Occipital lobe (tissue), 2 donors: ENCODE data around the gene ZNF143. TPM values are rescaled to one million over a fixed set of nuclear protein-coding genes. Genes with fewer than 3 reads are reported as not detected.
A peak's percentile ranks its signal among the peaks of the same experiment; 100 is the strongest.
"Not testable (repeated sequence)": the region's sequence is repeated elsewhere in the genome, so short reads cannot be mapped to it uniquely, and the experiment has no call there.

Source experiments
- DNase-seq: peaks from one replicate; lab custom pipeline; 2025; lab: John Stamatoyannopoulos, UW
- total RNA-seq: library from RNA; depleted of rRNA; stranded (reverse); fragments of >200 nt; gene quantifications from one replicate; pipeline ENCODE4 v1.2.3, GENCODE V29; 2014

Gene ZNF143
- total RNA-seq, 1 donor from 2014 or later: 33.5 TPM

DNA sequence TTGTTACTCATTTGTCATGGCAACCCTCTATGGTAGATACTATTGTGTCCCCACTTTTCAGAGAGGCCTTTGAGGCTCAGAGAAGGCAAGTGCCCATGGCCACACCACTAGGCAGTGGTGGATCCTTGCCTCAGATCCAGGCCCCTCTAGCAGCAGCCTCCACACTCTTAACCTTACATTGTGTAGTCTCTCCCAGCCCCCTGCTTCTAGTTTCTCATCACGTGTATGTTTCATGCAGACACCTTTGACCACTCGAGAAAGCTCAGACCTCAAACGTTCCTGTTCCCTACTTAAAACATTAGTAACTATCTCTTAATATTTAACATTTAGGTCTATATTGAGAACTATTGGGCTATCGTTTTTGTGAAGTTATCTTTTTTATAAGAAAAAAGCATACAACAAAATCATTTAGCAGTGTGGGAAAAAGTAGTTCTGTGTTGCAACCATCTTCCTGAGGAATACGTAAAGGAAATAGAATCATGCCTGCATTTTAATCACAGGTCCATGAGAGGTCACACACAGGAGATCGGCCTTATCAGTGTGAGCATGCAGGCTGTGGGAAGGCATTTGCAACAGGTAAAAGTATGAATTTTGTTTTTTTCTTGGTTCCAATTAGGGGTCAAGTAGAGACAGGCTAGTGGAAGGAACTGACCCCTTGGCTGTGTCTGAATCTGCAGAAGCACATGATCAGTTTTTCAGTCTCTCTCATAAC lies 35.1 kb downstream of the ZNF143 start:
- no peak for DNase-seq

DNA sequence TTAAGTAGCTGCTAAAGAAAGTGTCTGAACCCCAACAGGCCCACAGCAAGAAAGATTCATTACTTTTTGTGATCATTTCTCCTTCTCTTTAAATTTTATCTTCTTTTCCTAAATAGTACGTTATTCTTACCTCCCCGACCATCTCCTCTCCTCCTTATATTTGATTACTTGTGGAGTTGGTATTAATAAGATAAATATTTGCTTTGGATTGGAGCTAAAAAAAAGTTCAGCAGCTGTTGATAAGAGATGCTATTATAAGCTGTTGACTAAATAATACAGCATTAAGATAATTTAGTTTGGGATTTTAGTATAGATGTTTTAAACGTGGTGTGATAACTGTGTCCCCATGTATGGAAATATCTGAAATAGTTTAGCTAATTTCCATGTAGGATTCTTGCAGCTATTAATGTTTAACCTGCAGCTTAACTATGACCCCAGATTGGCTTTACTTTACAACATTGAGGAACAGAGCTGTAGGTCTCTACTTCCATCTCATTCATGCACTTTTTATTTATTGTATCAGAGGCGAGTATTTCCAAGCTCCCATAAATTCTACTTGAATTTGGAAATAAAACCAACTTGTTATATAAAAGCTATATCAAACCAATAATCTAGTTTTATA lies 37.8 kb downstream of the ZNF143 start:
- no peak for DNase-seq

DNA sequence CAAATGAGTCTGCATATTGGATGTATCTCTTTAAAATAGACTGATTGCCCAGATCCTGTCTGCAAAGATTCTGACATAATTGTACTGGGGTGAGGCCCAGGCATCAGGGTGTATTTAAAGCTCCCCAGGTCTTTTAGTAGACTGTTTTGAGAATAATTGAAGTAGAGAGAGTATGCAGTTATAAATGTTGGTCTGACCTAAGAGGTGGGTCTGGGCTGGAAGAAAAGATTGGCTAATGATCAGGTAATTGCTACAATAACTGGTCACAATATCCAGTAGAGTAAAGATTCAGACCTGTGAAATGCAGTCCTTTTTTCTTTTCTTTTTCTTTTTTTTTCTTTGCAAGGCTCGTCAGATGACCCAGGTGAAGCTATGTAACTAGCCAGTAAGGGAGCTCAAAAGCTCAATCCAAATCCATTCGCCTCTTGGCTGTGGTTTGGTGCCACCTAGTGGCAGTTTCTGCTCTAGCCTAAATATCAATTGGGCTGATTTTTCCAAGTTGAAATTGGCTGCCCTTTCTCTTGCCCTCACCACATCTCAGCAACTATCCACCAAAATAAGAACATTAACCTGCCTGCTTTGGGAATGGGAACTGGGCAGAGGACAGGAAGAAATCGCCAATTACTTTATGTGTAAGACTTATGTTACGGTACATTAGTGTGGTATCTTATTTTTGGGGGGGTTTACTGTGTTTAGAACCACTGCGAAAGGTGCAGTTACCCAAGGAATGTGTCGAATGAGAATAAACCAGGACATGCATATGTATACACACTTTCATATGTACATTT lies 45.9 kb downstream of the ZNF143 start:
- DNase-seq: peak; percentile 13

DNA sequence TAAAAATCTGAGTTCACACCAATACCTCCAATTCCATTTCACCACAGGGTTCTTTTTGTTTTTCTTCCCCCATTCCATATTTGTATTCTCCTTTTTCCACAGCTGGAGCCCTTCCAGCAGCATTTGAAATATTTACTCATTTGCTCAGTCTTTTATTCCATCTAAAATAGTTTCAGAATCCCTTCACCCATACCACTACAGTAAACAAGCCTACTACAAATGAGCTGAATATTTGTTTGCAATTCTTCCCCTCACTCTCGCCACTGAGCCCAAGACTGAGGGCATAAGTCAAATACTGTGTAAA lies 46.4 kb downstream of the ZNF143 start:
- DNase-seq: no peak

DNA sequence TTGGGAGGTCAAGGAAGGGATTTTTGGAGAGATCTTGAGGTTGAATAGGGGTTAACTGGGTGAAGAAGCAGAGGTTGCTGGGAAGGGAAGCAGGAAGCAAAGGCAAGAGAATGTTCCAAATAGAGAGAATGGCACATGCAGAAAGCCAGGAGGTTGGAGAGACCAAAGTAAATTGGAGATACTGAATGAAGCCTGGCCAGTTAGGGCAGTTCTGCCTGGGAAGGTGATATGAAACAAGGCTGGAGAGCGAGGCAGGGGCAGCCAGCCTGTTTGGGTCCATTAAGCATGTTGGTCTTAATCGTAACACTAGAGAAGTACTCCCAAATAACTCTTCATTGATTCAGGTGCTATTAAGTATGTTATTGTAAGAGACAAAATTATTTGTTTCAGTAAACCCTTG lies 48.2 kb downstream of the ZNF143 start:
- no peak for DNase-seq

DNA sequence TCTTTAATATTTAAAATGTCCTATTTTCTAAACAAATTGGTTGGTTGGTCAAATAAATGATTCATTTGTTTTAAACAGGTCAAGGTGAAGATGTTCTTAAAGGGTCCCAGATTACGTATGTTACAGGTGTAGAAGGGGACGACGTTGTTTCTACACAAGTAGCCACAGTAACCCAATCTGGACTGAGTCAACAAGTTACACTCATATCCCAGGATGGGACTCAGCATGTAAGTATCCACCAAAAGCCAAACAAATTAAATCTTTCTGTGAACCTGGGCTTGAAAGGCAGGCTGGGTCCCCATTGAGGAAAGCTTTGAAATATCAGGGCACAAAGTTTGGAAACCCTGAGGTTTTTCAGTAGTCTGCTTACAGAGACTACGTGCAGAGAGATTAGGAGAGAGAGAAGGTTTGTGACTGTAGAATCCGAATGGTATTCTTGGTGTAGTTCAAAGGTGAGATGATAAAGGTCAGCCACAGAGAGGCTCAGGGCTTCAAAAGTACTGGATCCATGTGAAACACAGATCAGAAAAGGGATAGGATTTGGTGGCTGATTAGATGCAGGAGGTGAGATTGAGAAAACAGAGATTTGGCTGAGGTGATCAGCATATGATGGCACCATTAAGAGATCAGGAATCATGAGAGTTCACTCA lies 51.7 kb downstream of the ZNF143 start:
- no peak for DNase-seq

DNA sequence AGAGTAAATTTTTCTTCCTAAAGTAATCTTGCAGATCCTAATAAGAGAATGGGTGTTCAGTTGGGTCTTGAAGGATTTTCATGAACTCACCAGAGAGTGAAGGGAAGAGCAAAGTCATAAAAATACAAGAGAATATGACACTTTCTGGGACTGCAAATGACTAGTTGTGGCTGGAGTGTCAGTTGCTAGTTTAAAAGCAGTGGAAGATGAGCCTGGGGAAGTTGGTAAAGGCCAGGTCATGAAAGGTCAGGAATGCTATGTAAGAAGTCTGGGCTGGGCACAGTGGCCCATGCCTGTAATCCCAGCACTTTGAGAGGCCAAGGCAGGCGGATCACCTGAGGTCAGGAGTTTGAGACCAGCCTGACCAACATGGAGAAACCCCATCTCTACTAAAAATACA lies 53.8 kb downstream of the ZNF143 start:
- DNase-seq: not testable (repeated sequence)

DNA sequence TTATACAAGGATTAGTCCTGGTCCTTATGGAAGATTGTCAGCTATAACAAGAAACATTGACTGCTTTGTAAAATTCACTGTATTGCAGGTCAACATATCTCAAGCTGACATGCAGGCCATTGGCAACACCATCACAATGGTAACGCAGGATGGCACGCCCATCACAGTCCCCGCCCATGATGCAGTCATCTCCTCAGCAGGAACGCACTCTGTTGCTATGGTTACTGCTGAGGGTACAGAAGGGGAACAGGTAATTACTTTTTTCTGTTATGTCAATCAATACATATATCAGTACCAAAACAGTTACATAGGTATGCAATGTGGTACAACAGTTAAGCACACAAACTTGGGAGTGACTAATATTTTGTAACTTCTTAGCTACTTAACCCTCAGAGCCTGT lies 55.3 kb downstream of the ZNF143 start:
- DNase-seq: no peak

DNA sequence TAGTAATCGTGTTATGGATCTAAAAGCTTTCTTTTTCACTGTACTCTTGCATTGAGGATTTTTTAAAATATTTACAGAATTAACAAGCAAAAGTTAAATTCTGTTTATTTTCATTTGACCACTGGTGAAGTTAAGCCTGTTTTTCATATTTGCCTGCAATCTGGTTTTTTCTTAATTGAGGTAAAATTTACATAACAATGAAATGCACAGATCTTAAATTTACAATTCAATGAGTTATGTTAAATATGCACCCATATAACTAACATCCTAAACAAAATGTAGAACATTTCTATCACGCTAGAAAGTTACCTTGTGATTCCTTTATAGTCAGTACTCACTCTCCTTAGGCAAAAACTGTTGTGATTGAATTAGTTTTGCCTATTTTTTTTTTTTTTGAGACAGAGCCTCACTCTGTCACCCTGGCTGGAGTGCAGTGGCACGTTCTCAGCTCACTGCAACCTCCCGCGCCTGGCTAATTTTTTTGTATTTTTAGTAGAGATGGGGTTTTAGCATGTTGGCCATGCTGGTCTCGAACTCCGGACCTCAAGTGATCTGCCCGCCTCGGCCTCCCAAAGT lies 58.1 kb downstream of the ZNF143 start:
- DNase-seq: no peak

DNA sequence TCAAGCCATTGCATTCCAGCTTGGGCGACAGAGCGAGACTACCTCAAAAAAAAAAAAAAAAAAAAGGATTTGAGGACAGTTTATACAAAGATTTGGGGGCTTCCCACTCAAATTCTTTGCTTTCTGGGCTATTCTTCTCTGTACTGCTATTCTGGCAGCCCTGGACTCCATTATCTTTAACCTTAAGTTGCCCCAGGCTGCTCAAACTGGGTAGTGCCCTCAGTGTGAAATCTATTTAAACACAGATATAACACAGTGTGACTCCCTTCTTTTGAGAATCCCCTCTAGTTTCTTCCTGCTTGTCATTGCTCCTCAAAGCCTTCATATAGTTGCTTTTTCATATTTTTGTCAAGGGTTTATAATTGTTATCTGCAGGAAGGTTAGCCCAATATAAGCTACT lies 63.2 kb downstream of the ZNF143 start:
- DNase-seq: no peak

DNA sequence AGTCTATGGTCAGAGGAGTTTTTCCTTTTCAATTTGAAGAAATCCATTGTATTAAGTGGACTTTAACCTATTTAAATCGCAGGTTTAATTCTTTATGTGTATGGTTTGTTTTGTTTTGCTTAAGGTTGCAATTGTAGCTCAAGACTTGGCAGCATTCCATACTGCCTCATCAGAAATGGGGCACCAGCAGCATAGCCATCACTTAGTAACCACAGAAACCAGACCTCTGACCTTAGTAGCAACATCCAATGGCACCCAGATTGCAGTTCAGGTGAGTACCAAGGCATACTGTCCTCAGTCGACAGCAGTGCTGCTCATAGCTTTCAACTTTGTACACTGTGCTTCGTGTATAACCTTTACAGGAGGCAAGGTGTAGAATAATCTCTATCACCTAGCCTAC lies 64.3 kb downstream of the ZNF143 start:
- DNase-seq: no peak

DNA sequence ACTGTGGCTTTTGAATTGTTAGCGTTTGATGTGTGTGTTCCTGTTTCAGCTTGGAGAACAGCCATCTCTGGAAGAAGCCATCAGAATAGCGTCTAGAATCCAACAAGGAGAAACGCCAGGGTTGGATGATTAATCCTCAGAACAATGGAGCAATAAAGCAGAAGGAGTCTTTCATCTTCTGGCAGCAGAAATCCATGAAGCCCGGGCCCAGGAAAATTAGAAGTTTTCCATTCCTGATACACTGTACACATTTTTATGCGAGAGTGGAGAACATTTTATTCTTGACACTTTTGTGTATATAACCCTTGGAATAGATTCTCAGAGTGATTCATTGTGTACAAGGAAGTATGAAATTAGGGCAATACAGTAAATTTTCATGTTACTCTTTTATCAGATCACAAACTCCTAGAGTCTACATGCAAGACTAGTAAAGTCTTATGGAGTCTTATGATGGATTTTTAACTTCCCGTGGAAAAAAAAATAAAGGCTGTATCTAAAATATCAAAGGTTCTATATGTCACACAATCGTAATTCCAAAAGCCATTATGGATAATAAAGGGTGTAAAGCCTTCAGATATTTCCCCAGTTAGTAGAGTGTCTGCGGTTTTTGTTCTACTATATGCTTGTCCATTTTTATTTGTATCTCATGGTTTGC lies 66.8 kb downstream of the ZNF143 start:
- no peak for DNase-seq

DNA sequence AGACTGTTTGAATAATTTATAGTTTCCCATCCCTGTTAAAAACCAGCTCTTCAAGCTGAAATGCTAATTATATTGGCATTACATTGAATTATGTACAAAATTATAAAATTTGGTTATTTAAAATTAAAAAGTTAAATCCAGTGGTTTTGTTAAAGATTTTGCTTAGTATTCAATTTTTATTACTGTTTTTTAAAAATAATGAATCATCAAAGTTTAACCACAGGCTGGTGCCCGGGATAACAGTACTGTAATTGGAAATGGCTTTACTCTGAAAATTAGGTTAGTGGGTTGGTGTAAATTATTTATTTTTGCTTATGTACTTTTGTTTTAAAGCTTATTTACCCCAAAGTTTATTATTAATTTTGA lies 67.3 kb downstream of the ZNF143 start:
- no peak for DNase-seq

DNA sequence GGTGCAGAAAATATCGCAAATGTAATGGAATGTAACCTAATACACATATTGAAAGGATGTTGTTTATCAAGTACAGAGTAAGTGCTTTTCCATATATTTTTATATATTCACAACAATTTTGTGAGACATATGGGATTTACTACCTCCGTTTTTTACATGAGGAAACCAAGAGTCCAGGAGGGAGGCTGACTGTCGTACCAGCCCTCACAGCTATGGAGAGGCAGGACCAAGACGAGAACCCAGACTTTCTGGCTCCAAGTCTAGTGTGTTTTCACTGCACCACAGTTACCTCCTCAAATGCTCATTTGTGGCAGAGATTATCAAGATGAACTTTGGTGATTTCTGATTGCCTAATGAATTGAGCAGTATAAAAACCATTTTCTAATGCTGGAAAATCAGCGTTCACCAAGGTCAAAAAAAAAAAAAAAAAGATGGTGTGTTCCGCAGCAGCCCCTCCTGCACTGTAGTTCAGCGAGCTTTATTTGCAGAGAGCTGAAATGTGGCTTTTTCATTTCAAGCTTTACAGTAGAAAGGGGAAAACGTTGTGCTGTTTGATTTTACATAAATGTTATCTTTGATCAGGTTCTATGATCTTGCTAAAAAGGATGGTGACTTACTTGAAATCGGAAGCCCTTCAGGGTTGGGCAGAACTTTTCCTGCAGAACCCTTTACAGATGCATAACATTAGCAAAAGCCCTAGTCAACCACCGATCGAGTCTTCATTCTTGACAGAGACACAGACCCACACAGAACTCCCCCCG lies 67.9 kb downstream of the ZNF143 start:
- DNase-seq: no peak

DNA sequence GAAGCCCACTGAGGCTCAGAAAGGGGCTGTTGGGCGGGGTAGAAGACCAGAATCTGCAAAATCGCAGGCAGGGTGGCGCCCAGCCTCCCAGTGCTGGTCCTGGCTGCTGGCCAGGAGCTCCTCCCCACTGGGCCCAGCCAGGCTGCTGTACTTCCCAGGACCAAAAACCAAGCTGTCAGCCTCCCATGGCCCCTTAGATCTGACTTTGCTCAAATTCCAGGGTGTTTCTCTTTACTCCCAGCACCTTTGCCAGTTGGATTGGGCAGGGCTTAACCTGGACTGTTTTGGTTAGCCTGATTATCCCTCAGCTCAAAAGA lies 68.5 kb downstream of the ZNF143 start:
- DNase-seq: no peak

DNA sequence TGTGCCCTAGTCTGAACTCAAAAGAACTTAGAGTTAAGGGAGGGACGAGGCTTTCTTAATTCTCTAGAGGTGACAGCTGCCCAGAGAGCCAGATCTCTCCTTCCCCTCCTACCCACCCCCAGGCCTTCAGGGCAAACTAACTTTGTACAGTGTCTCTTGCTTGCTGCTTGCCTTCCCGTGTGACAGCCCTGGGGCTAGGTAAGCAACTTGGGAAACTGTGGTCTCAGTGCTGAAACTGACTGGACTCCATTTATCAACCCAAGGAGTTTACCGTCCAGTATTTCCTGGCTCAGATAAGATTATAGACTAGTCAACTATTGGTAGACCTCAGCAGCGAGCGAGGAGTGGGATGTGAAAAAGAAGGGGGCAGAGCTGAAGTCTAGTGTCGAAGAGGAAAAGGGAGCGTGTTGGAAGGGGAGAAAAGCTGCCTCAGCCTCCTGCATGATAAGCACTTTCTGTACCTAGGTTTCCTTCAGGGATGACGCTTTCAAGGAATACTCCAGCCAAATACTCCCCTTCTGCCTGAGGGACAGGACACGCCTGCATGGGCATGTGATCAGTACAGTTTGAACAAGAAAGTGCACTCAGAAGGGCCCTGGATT lies 69.3 kb downstream of the ZNF143 start:
- DNase-seq: no peak

DNA sequence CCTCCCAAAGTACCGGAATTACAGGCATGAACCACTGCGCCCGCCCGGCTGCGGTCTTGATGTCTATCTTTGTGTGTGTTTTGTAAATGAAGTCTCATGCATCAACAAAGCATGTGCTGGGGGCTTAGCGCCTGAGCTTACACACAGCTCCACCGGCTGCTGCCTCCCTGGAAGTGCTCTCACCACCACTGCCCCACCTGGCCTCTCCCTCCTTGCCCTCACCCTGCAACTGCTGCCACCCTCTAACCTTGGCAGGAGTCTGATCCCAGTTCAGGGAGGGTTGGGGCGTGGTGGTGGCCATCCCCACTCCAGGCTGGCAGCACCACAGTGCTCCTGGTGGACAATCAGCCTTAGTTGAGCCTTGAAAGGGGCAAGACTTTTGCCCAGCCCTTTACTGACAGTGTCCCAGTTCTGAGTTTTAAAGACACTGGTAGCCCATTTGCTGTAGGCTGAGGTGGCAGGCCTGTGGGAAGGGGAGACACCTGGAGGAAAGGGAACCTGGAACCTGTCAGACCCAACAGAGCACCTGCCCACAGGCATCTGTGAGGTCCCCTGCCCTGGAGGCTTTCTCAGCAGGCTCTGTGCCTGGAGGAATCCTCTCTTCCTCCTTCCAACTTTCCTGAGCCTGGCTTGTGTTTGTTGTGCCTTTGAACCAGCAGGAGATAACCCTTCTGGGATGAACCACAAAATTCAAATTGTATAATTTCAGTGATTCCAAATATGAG lies 70.3 kb downstream of the ZNF143 start:
- no peak for DNase-seq

DNA sequence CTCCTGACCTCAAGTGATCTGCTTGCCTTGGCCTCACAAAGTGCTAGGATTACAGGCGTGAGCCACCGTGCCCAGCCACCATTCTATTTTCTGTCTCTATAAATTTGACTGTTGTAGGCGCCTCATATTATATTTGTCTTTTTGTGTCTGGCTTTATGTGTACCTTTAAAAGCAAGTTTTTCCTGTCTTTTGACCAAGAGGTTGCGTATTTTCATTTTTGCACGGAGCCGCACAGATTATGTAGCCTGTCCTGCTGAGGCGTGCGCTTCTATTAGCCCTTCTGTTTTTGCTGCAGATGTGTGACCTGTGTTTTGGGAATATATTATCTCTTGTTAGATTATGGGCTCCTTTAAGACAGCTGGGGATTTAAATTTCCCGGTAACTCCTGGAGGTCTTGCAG lies 72.2 kb downstream of the ZNF143 start:
- DNase-seq: no peak

DNA sequence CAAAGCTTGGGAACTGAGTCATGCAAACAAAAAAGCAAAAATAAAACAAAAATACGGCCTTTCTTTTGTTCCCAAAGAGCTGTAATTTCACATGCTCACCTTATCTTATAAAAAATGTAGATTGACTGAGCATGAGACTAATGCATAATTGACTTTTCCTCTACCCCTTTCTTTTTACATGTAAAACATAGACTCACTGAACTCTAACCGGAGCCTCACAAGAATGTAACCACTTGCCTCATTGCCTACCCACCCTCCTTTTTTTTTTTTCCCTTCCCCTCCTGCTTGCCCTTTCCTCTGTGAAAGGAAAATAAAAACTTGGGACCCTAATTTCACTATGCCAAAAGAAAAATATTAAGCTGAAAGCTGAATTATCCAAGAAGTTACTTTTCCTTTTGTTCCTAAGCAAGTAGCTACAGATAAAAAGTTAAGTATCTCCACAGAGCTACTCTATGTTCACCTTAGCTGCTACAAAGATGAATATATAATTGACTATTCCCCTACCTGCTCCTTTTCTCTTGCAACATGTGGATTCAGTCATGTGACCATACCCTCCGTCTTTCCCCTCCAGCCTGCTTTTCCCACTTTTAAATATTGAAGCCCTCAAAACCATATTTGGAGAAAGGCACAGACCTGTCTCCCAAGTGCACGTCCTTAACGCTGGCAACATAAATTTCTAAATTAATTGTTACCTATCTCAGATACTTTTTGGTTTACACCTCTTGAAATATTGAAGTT lies 73.1 kb downstream of the ZNF143 start:
- no peak for DNase-seq
